Loucy (cell line): ENCODE results near the gene TRABD2B.

Source experiments
- H2AFZ ChIP-seq: fragments of 200-600 bp; sonication (generic); 2 replicates; pipeline ENCODE4 v1.6.0; 2016; ENCODE audit warnings: antibody characterized with exemption, mild to moderate bottlenecking, low read length, moderate library complexity
- H3F3A ChIP-seq: fragments of 200-600 bp; 2 replicates; pipeline ENCODE4 v1.6.0; 2016; ENCODE audit warnings: antibody characterized with exemption, low read depth, mild to moderate bottlenecking
- H3K27me3 ChIP-seq: fragments of 200-600 bp; sonication (generic); 2 replicates; pipeline ENCODE4 v1.6.1; 2014; ENCODE audit warnings: low read length, mild to moderate bottlenecking; ENCODE audit not compliant: insufficient read depth, poor library complexity, severe bottlenecking
- H3K36me3 ChIP-seq: fragments of 200-600 bp; sonication (generic); 2 replicates; pipeline ENCODE4 v1.6.1; 2016; ENCODE audit warnings: low read length; ENCODE audit not compliant: insufficient read depth
- H3K4me1 ChIP-seq: fragments of 200-600 bp; sonication (generic); 2 replicates; pipeline ENCODE4 v1.5.1; 2014; ENCODE audit warnings: low read length, mild to moderate bottlenecking; ENCODE audit not compliant: insufficient read depth, poor library complexity, severe bottlenecking
- H3K4me2 ChIP-seq: fragments of 200-600 bp; sonication (generic); 2 replicates; pipeline ENCODE4 v1.6.0; 2014; ENCODE audit warnings: antibody characterized with exemption, low read length, low read depth, mild to moderate bottlenecking; ENCODE audit not compliant: poor library complexity, severe bottlenecking
- H3K4me3 ChIP-seq: fragments of 200-600 bp; sonication (generic); 2 replicates; pipeline ENCODE4 v1.5.1; 2014; ENCODE audit warnings: low read length, mild to moderate bottlenecking, mixed read lengths; ENCODE audit not compliant: poor library complexity, severe bottlenecking
- H3K79me2 ChIP-seq: fragments of 200-600 bp; sonication (generic); 2 replicates; pipeline ENCODE4 v1.6.1; 2014; ENCODE audit warnings: low read length; ENCODE audit not compliant: insufficient read depth
- H3K9ac ChIP-seq: fragments of 200-600 bp; sonication (generic); 2 replicates; pipeline ENCODE4 v1.6.0; 2014; ENCODE audit warnings: mild to moderate bottlenecking, low read depth, low read length, moderate library complexity; ENCODE audit not compliant: poor library complexity, severe bottlenecking
- H3K9me2 ChIP-seq: fragments of 200-600 bp; sonication (generic); replicated peaks from 2 replicates; pipeline ENCODE4 v1.6.1; 2016; ENCODE audit warnings: low read depth, low read length, mixed read lengths
- H3K9me3 ChIP-seq: fragments of 200-600 bp; sonication (generic); 2 replicates; pipeline ENCODE4 v1.6.1; 2014; ENCODE audit warnings: mild to moderate bottlenecking, antibody characterized with exemption, low read length, low read depth; ENCODE audit not compliant: insufficient read depth
- H4K20me1 ChIP-seq: fragments of 200-600 bp; sonication (generic); 2 replicates; pipeline ENCODE4 v1.6.0; 2014; ENCODE audit warnings: antibody characterized with exemption, low read length, mild to moderate bottlenecking; ENCODE audit not compliant: insufficient read depth, poor library complexity, severe bottlenecking
- EZH2phosphoT487 ChIP-seq: fragments of 200-600 bp; IDR thresholded peaks from 2 replicates; pipeline ENCODE4 v1.6.1; 2018; ENCODE audit warnings: antibody characterized with exemption, mild to moderate bottlenecking, moderate library complexity, borderline replicate concordance
- TF ChIP-seq, protein P1 (sequence below): fragments of 200-600 bp; sonication (generic); conservative IDR thresholded peaks from 2 replicates; pipeline ENCODE4 v1.5.1; 2014; ENCODE audit warnings: mild to moderate bottlenecking, antibody characterized with exemption, low read length

The TRABD2B gene

DNA sequence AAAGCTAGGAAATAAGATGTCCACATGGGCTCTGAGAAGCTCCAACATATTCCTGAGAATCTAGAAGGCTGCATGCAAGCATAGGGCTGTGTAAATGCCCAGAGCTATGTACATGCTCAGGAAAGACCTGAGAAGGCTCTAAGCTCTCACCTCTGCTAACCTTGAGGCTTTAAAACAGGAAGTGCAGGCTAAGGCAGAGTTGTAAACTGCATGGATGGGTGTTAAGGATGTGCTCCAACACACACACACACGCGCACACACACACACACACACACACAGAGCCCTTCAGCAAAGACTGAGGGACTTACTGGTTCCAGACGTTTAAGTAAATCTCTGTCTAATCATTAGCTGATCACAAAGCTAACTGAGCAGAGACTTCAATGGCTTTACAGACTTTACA, 162.9 kb downstream of the TRABD2B start:
- Histone ChIP-seq H3K27me3 (no peaks in the 10 kb centered on the region), H3K4me1 (no peaks in the 10 kb centered on the region), H3F3A (no peaks in the 10 kb centered on the region), H3K4me2 (no peak overlapping the region), H4K20me1 (no peaks in the 10 kb centered on the region), H3K79me2 (no peaks in the 10 kb centered on the region), H3K9me3 (peaks cover 11% of the 10 kb centered on the region), H3K9ac (no peak overlapping the region), H3K4me3 (no peak overlapping the region), H2AFZ (no peak overlapping the region), H3K36me3 (no peaks in the 10 kb centered on the region), H3K9me2 (no peaks in the 10 kb centered on the region)
- TF ChIP-seq EZH2phosphoT487 = no peak
- TF ChIP-seq, protein P1, sequence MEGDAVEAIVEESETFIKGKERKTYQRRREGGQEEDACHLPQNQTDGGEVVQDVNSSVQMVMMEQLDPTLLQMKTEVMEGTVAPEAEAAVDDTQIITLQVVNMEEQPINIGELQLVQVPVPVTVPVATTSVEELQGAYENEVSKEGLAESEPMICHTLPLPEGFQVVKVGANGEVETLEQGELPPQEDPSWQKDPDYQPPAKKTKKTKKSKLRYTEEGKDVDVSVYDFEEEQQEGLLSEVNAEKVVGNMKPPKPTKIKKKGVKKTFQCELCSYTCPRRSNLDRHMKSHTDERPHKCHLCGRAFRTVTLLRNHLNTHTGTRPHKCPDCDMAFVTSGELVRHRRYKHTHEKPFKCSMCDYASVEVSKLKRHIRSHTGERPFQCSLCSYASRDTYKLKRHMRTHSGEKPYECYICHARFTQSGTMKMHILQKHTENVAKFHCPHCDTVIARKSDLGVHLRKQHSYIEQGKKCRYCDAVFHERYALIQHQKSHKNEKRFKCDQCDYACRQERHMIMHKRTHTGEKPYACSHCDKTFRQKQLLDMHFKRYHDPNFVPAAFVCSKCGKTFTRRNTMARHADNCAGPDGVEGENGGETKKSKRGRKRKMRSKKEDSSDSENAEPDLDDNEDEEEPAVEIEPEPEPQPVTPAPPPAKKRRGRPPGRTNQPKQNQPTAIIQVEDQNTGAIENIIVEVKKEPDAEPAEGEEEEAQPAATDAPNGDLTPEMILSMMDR = no peak

DNA sequence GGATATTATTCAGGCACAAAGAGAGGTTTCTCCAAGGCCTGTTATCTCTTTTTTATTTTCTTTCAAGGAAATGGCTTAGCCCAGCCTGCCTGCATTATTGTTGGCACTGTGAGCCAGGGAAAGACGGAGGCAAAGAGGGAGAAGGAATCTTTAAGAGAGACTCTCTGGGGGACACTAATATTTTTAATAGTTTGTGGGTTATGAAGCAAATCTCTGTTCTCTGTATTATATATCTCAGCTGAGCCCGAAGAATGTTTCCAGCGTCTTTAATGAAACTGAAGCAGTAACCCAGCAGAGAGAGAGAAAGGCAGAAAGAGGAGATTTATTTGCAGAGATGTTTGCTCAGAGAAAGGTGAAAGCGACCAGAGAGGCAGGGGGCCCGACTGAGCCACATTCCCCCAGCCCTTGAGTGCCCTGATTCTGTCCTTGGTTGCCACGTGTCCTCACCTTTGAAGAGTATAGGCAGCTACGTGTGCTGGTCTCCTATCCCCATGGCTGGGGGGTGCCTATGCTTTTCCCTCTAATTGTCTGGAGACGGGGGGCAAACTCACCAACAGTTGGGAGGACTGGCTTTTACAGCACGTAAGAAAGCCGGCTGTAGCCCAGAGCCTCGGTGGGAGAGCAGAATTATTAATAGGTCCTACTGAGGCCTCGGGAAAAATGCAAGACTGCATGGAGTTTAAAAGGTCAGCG, 166.4 kb downstream of the TRABD2B start:
- H3K9me2 ChIP-seq = no peaks in the 10 kb centered on the region
- H2AFZ ChIP-seq = no peak overlapping the region
- no peaks in the 10 kb centered on the region for H3F3A ChIP-seq
- H3K9me3 ChIP-seq = peaks cover 10% of the 10 kb centered on the region
- TF ChIP-seq EZH2phosphoT487 = no peak
- TF ChIP-seq, protein P1 = no peak
- no peak overlapping the region for H3K9ac ChIP-seq
- H3K4me3 ChIP-seq = no peak overlapping the region
- no peaks in the 10 kb centered on the region for H4K20me1 ChIP-seq
- H3K4me2 ChIP-seq = no peak overlapping the region
- no peaks in the 10 kb centered on the region for H3K27me3 ChIP-seq
- H3K79me2 ChIP-seq = no peaks in the 10 kb centered on the region
- H3K4me1 ChIP-seq = no peaks in the 10 kb centered on the region
- no peaks in the 10 kb centered on the region for H3K36me3 ChIP-seq

DNA sequence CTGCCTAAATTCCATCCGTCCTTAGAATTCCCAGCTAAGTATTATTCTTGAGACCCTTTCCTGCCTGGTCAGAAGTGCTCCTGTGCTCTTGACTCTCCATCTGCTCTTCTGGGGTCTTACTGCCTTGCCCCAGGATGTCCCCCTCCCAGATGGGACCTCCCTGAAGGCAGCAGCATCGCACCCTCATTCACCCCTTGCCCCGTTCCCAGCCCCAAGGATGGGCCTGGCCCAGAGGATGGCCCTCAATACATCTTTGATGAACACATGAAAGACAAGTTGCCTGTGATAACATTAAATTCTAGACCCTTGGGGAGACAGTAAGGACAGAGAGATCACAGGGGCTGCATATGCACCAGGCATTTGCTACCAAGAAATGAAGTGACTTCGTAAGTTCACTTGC, 167.2 kb downstream of the TRABD2B start:
- Histone ChIP-seq H3K79me2 (no peaks in the 10 kb centered on the region), H4K20me1 (no peaks in the 10 kb centered on the region), H3K9me2 (no peaks in the 10 kb centered on the region), H3K27me3 (no peaks in the 10 kb centered on the region), H3K4me1 (no peaks in the 10 kb centered on the region), H2AFZ (no peak overlapping the region), H3K9me3 (peaks cover 3% of the 10 kb centered on the region; the same call in 1 of the 2 replicates), H3K36me3 (no peaks in the 10 kb centered on the region), H3K9ac (no peak overlapping the region), H3F3A (no peaks in the 10 kb centered on the region), H3K4me2 (no peak overlapping the region), H3K4me3 (no peak overlapping the region)
- TF ChIP-seq, protein P1 = no peak
- no peak for TF ChIP-seq EZH2phosphoT487
